BJ (cell line): ENCODE data around the gene PRAMEF20. TPM values are rescaled to one million over a fixed set of nuclear protein-coding genes. Genes with fewer than 3 reads are reported as not detected.
"Not testable (repeated sequence)": the region's sequence is repeated elsewhere in the genome, so short reads cannot be mapped to it uniquely, and the experiment has no call there.

Experiments used
- CTCF ChIA-PET: fragments of 350-600 bp; formaldehyde crosslinking; extraction: SDS; loops from one replicate; lab custom pipeline; 2021; ENCODE audit warnings: antibody characterized with exemption, inconsistent platforms; lab: Yijun Ruan, JAX
- POLR2A ChIA-PET: fragments of 300-600 bp; sonication (Branson Sonifier 250); formaldehyde crosslinking; extraction: SDS; loops from one replicate; lab custom pipeline; 2021; ENCODE audit warnings: antibody characterized with exemption; lab: Charles Lee
- DNase-seq: peaks from one replicate; pipeline ENCODE4 v3.0.0-alpha.2; 2011; ENCODE audit warnings: low read depth
- H3K27me3 ChIP-seq: 2 replicates; pipeline ENCODE4 v1.6.0; 2011; ENCODE audit warnings: low read length; ENCODE audit not compliant: control insufficient read depth, insufficient read depth
- H3K36me3 ChIP-seq: 2 replicates; pipeline ENCODE4 v1.5.1; 2011; ENCODE audit warnings: low read length; ENCODE audit not compliant: control insufficient read depth, insufficient read depth
- H3K4me3 ChIP-seq: 2 replicates; pipeline ENCODE4 v1.5.1; 2011; ENCODE audit warnings: low read depth, mild to moderate bottlenecking, control low read depth, low read length
- polyA minus RNA-seq: library from RNA; depleted of rRNA, polyadenylated mRNA; stranded (reverse); fragments of >200 nt; gene quantifications from 2 replicates; pipeline ENCODE4 v1.2.3, GENCODE V29; 2011; rRNA and poly(A)+ RNA removed
- polyA plus RNA-seq: library from polyadenylated mRNA; depleted of rRNA; stranded (reverse); fragments of >200 nt; gene quantifications from 2 replicates; pipeline ENCODE4 v1.2.3, GENCODE V29; 2011; rRNA removed

PRAMEF20 gene
- not detected in 2 replicates for polyA plus RNA-seq
- polyA minus RNA-seq = not detected in 2 replicates

- H3K36me3 ChIP-seq, DNase-seq, H3K4me3 ChIP-seq, H3K27me3 ChIP-seq, POLR2A ChIA-PET, CTCF ChIA-PET: not testable (repeated sequence)
Observed at GRCh38 chr1:13410150-13410549, at the start of gene PRAMEF20. Gene PRAMEF20 (plus strand): TSS chr1:13410450. CDS start chr1:13416355, 5,905 bp downstream.

DNA sequence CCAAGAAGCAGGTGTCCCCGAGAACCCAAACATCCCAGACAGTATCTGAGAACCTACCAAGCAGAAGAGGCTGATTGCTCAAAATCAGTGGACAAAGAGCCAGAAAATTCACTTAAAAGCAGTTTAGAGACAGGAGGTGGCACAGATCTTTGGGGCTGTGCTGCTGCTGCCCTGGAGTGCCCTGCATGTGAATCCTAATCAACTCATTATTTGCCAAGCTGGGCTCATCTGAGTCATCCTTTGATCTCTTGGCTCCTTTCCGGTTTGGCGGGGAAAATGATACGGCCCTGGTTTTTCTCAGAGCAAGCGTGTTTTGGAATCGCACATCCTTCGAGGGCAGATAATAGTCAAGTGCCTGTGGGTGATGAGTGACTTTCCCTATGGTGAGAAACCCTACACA, 47.9 kb upstream of the PRAMEF20 start:
- H3K27me3 ChIP-seq, H3K4me3 ChIP-seq, H3K36me3 ChIP-seq, DNase-seq, POLR2A ChIA-PET, CTCF ChIA-PET: not testable (repeated sequence)

- H3K4me3 ChIP-seq, DNase-seq, CTCF ChIA-PET, H3K36me3 ChIP-seq, H3K27me3 ChIP-seq, POLR2A ChIA-PET: not testable (repeated sequence)
Observed at GRCh38 chr1:13364928-13365327, 45.3 kb upstream of the PRAMEF20 start.

DNA sequence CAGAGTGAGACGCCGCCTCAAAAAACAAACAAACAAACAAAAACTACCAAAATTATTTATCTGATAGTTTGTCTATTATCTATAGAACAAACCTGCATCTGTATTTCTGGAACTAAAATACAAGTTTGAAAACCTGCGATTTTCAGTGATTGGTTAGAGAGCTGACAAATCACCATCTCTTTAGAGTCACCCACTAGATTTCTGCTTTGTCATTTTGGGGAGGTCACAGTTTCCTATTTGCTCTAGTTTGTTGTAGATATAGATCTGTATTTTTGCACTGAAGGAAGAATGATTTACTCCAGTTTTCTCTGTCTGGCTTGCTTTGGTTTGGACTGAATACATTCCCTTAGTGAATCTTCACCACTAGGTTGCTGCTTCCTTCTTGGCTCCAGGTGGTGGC, 43.7 kb upstream of the PRAMEF20 start:
- H3K27me3 ChIP-seq, POLR2A ChIA-PET, CTCF ChIA-PET, DNase-seq, H3K4me3 ChIP-seq, H3K36me3 ChIP-seq: not testable (repeated sequence)

- POLR2A ChIA-PET, H3K36me3 ChIP-seq, CTCF ChIA-PET, DNase-seq, H3K4me3 ChIP-seq, H3K27me3 ChIP-seq: not testable (repeated sequence)
Observed at GRCh38 chr1:13368544-13368943, 41.7 kb upstream of the PRAMEF20 start.

- CTCF ChIA-PET, H3K27me3 ChIP-seq, DNase-seq, H3K36me3 ChIP-seq, POLR2A ChIA-PET, H3K4me3 ChIP-seq: not testable (repeated sequence)
Observed at GRCh38 chr1:13378983-13379382, 31.3 kb upstream of the PRAMEF20 start.

DNA sequence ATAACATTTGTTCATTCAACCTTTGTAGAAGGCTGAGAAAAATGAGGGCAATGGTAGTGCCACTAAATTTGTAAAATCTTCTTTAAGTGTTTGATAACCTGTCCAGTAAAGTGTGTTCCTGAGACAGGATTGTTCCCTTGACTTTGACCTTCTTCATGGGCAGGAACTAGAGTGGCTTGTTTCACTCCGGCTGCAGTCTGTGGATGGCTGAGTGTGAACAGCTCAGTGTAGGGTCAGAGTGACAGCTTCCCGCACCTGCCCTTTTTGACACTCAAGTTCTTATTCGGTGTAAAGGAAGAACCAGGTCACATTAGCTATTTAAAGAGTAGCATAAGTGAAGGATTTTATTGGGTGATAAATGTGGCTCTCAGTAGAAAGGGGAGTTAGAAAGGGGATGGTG, 29.9 kb upstream of the PRAMEF20 start:
- POLR2A ChIA-PET, DNase-seq, H3K27me3 ChIP-seq, H3K4me3 ChIP-seq, H3K36me3 ChIP-seq: not testable (repeated sequence)
- CTCF ChIA-PET = interaction anchor here (0.6 kb wide), 1 partner anchor 22 kb away, joined by 4 read pairs; no protein-coding TSS in a partner anchor

- POLR2A ChIA-PET = not testable (repeated sequence)
Observed at GRCh38 chr1:13389332-13389731, 20.9 kb upstream of the PRAMEF20 start, which contains the start of gene PRAMEF17. Gene PRAMEF17 (plus strand): TSS chr1:13389632. CDS start chr1:13389658, 26 bp downstream.

GRCh38 chr1:13393004-13393403, 17.2 kb upstream of the PRAMEF20 start:
- H3K36me3 ChIP-seq, H3K4me3 ChIP-seq, CTCF ChIA-PET, POLR2A ChIA-PET, H3K27me3 ChIP-seq, DNase-seq: not testable (repeated sequence)

More at GRCh38 chr1:13389332-13389731, 20.9 kb upstream of the PRAMEF20 start, which contains the start of gene PRAMEF17:
- H3K27me3 ChIP-seq, CTCF ChIA-PET, H3K36me3 ChIP-seq, DNase-seq, H3K4me3 ChIP-seq: not testable (repeated sequence)

DNA sequence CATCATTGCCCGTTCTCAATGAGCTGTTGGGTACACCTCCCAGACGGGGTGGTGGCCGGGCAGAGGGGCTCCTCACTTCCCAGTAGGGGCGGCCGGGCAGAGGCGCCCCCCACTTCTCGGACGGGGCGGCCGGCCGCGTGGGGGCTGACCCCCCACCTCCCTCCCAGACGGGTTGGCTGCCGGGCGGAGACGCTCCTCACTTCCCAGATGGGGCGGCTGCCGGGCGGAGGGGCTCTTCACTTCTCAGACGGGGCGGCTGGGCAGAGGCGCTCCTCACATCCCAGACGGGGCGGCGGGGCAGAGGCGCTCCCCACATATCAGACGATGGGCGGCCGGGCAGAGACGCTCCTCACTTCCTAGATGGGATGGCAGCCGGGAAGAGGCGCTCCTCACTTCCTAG, 15.5 kb upstream of the PRAMEF20 start:
- CTCF ChIA-PET, H3K36me3 ChIP-seq, H3K4me3 ChIP-seq, POLR2A ChIA-PET, DNase-seq, H3K27me3 ChIP-seq: not testable (repeated sequence)

DNA sequence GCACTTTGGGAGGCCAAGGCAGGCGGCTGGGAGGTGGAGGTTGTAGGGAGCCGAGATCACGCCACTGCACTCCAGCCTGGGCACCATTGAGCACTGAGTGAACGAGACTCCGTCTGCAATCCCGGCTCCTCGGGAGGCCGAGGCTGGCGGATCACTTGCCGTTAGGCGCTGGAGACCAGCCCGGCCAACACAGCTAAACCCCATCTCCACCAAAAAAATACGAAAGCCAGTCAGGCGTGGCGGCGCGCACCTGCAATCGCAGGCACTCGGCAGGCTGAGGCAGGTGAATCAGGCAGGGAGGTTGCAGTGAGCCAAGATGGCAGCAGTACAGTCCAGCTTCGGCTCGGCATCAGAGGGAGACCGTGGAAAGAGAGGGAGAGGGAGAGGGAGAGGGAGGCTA, 14.9 kb upstream of the PRAMEF20 start:
- CTCF ChIA-PET, H3K4me3 ChIP-seq, DNase-seq, POLR2A ChIA-PET, H3K36me3 ChIP-seq, H3K27me3 ChIP-seq: not testable (repeated sequence)
